Common myeloid progenitor, CD34-positive (primary cell): ENCODE measurements around the gene GPR39.

Experiments
- CTCF ChIA-PET: fragments of 350-600 bp; sonication (Branson Sonifier 250); formaldehyde crosslinking; loops from one replicate; lab custom pipeline; 2021; ENCODE audit warnings: antibody characterized with exemption; lab: Charles Lee
- POLR2A ChIA-PET: fragments of 350-600 bp; sonication (Branson Sonifier 250); formaldehyde crosslinking; loops from one replicate; lab custom pipeline; 2021; ENCODE audit warnings: antibody characterized with exemption; lab: Charles Lee
- DNase-seq, 3 donors: peaks; one replicate each; pipeline versions ENCODE4 v3.0.0 to v3.0.0-alpha.2; 2013
- H3K27ac ChIP-seq, 2 experiments: 1 replicate in 1 of 2; 2 replicates in 1 of 2; pipeline ENCODE4 v1.7.0; 2013; ENCODE audit warnings: inconsistent platforms in 2 of 2, low read length in 2 of 2, mild to moderate bottlenecking in 2 of 2, low read depth in 1 of 2, moderate library complexity in 1 of 2; ENCODE audit not compliant: severe bottlenecking in 2 of 2, insufficient read depth in 1 of 2, poor library complexity in 1 of 2
- H3K27me3 ChIP-seq, 5 experiments: replicated peaks in 2 of 5; 1 replicate in 3 of 5; 2 replicates in 2 of 5; pipeline versions ENCODE4 v1.6.1 to v1.7.0; 2013; ENCODE audit warnings: low read length in 4 of 5, mild to moderate bottlenecking in 2 of 5, moderate library complexity in 2 of 5, inconsistent platforms in 1 of 5; ENCODE audit not compliant: insufficient read depth in 5 of 5, control insufficient read depth in 4 of 5
- H3K36me3 ChIP-seq, 4 experiments: 1 replicate in 2 of 4; 2 replicates in 2 of 4; pipeline versions ENCODE4 v1.6.1 to v1.7.0; 2013; ENCODE audit warnings: low read length in 3 of 4, control low read depth in 1 of 4, mild to moderate bottlenecking in 1 of 4; ENCODE audit not compliant: control insufficient read depth in 4 of 4, insufficient read depth in 4 of 4
- H3K4me1 ChIP-seq, 4 experiments: 1 replicate in 3 of 4; 2 replicates in 1 of 4; pipeline versions ENCODE4 v1.6.1 to v1.7.1; 2013; ENCODE audit warnings: low read length in 3 of 4, mild to moderate bottlenecking in 3 of 4, control low read depth in 1 of 4, inconsistent platforms in 1 of 4, moderate library complexity in 1 of 4; ENCODE audit not compliant: control insufficient read depth in 4 of 4, insufficient read depth in 4 of 4; ENCODE audit errors: control extremely low read depth in 1 of 4
- H3K4me3 ChIP-seq, 7 experiments: 1 replicate in 4 of 7; 2 replicates in 3 of 7; pipeline versions ENCODE4 v1.5.1 to v1.7.0; 2013; ENCODE audit warnings: mild to moderate bottlenecking in 7 of 7, low read length in 6 of 7, moderate library complexity in 6 of 7, inconsistent platforms in 2 of 7, low read depth in 2 of 7, control low read depth in 1 of 7; ENCODE audit not compliant: insufficient read depth in 4 of 7, control insufficient read depth in 1 of 7; ENCODE audit errors: extremely low read depth in 1 of 7
- H3K9me3 ChIP-seq, 5 experiments: 1 replicate in 4 of 5; 2 replicates in 1 of 5; pipeline versions ENCODE4 v1.6.1 to v1.7.1; 2013; ENCODE audit warnings: low read length in 4 of 5, mild to moderate bottlenecking in 2 of 5, inconsistent platforms in 1 of 5, low read depth in 1 of 5, moderate library complexity in 1 of 5; ENCODE audit not compliant: control insufficient read depth in 4 of 5, insufficient read depth in 2 of 5; ENCODE audit errors: control extremely low read depth in 1 of 5
- WGBS: methylation state at CpG from one replicate; pipeline ENCODE4 v1.1.5; 2013; ENCODE audit not compliant: insufficient coverage; 5-methylcytosine and 5-hydroxymethylcytosine counted together

GPR39 gene

GRCh38 chr2:132549935-132550670 lies 133.5 kb downstream of the GPR39 start:
- H3K4me3 ChIP-seq: no peak overlapping the region
- ChIA-PET POLR2A (no interaction called here), CTCF (interaction anchor here (0.6 to 2.2 kb wide), 4 partner anchors 10 to 1230 kb away, joined by 3 to 6 read pairs (median 4); no protein-coding TSS in a partner anchor)
- H3K36me3 ChIP-seq: no peaks in the 10 kb centered on the region
- H3K27ac ChIP-seq: no peak overlapping the region
- H3K9me3 ChIP-seq: no peaks in the 10 kb centered on the region
- WGBS: 94% methylated on average over 10 of the region's 11 CpGs
- no peaks in the 10 kb centered on the region for H3K4me1 ChIP-seq
- peaks cover 0 to 4% (median 0%) of the 10 kb centered on the region in 5 experiments for H3K27me3 ChIP-seq
- DNase-seq: no peak

- 100% methylated on average over 1 of the region's 2 CpGs for WGBS
Observed at GRCh38 chr2:132550946-132551345, 134.3 kb downstream of the GPR39 start.

GRCh38 chr2:132557694-132558093 lies 141.1 kb downstream of the GPR39 start:
- H3K4me1 ChIP-seq: no peaks in the 10 kb centered on the region
- POLR2A ChIA-PET: no interaction called here
- no peaks in the 10 kb centered on the region for H3K9me3 ChIP-seq
- WGBS: 82% methylated on average over 2 of the region's 9 CpGs
- no peak for DNase-seq
- H3K27ac ChIP-seq: no peak overlapping the region
- CTCF ChIA-PET: interaction anchor here (1.4 kb wide), 1 partner anchor 10 kb away, joined by 4 read pairs; no protein-coding TSS in a partner anchor
- no peaks in the 10 kb centered on the region for H3K36me3 ChIP-seq
- no peak overlapping the region for H3K4me3 ChIP-seq
- peaks cover 0 to 4% (median 0%) of the 10 kb centered on the region in 5 experiments for H3K27me3 ChIP-seq

More at GRCh38 chr2:132550946-132551345, 134.3 kb downstream of the GPR39 start:
- Histone ChIP-seq H3K4me1 (no peaks in the 10 kb centered on the region), H3K36me3 (no peaks in the 10 kb centered on the region), H3K4me3 (no peak overlapping the region), H3K27me3 (peaks cover 0 to 4% (median 0%) of the 10 kb centered on the region in 5 experiments), H3K9me3 (no peaks in the 10 kb centered on the region), H3K27ac (no peak overlapping the region)
- CTCF ChIA-PET: interaction anchor here (0.6 to 2.2 kb wide), 4 partner anchors 9 to 1229 kb away, joined by 3 to 6 read pairs (median 4); no protein-coding TSS in a partner anchor
- POLR2A ChIA-PET: no interaction called here
- DNase-seq: no peak

- H3K36me3 ChIP-seq: no peaks in the 10 kb centered on the region
- H3K27me3 ChIP-seq: peaks cover 0 to 2% (median 0%) of the 10 kb centered on the region in 5 experiments
- DNase-seq: no peak
- 90% methylated on average over 12 of the region's 12 CpGs for WGBS
- no peak overlapping the region for H3K27ac ChIP-seq
- H3K4me3 ChIP-seq: no peak overlapping the region
- POLR2A ChIA-PET: no interaction called here
- CTCF ChIA-PET: interaction anchor here (0.8 kb wide), 1 partner anchor 9 kb away, joined by 3 read pairs; no protein-coding TSS in a partner anchor
- H3K4me1 ChIP-seq: no peaks in the 10 kb centered on the region
- H3K9me3 ChIP-seq: no peaks in the 10 kb centered on the region
Observed at GRCh38 chr2:132559326-132559725, 142.7 kb downstream of the GPR39 start.

- no peak overlapping the region for H3K27ac ChIP-seq
- ChIA-PET POLR2A (no interaction called here), CTCF (interaction anchor here (0.8 to 0.9 kb wide), 2 partner anchors 10 to 12 kb away, joined by 3 to 4 read pairs; no protein-coding TSS in a partner anchor)
- DNase-seq: no peak
- no peaks in the 10 kb centered on the region for H3K4me1 ChIP-seq
- 85% methylated on average over 2 of the region's 2 CpGs for WGBS
- H3K36me3 ChIP-seq: no peaks in the 10 kb centered on the region
- H3K27me3 ChIP-seq: peaks cover 0 to 2% (median 0%) of the 10 kb centered on the region in 5 experiments
- no peaks in the 10 kb centered on the region for H3K9me3 ChIP-seq
- H3K4me3 ChIP-seq: no peak overlapping the region
Observed at GRCh38 chr2:132559921-132560320, 143.3 kb downstream of the GPR39 start.

GRCh38 chr2:132560562-132560961 lies 144.0 kb downstream of the GPR39 start:
- CTCF ChIA-PET: interaction anchor here (0.9 kb wide), 1 partner anchor 13 kb away, joined by 4 read pairs; no protein-coding TSS in a partner anchor
- WGBS: 85% methylated on average over 2 of the region's 2 CpGs
- POLR2A ChIA-PET: no interaction called here

GRCh38 chr2:132562245-132562644 lies 145.6 kb downstream of the GPR39 start:
- H3K4me1 ChIP-seq: no peaks in the 10 kb centered on the region
- no peak overlapping the region for H3K27ac ChIP-seq
- POLR2A ChIA-PET: no interaction called here
- H3K27me3 ChIP-seq: peaks cover 0 to 2% (median 0%) of the 10 kb centered on the region in 5 experiments
- H3K4me3 ChIP-seq: no peak overlapping the region
- WGBS: 96% methylated on average over 3 of the region's 4 CpGs
- no peaks in the 10 kb centered on the region for H3K9me3 ChIP-seq
- no peaks in the 10 kb centered on the region for H3K36me3 ChIP-seq
- DNase-seq: no peak
- CTCF ChIA-PET: interaction anchor here (1.0 kb wide), 1 partner anchor 14 kb away, joined by 5 read pairs; no protein-coding TSS in a partner anchor

More at GRCh38 chr2:132560562-132560961, 144.0 kb downstream of the GPR39 start:
- Histone ChIP-seq H3K27ac (no peak overlapping the region), H3K27me3 (peaks cover 0 to 2% (median 0%) of the 10 kb centered on the region in 5 experiments), H3K4me3 (no peak overlapping the region), H3K36me3 (no peaks in the 10 kb centered on the region), H3K4me1 (no peaks in the 10 kb centered on the region), H3K9me3 (no peaks in the 10 kb centered on the region)
- no peak for DNase-seq
